Right lobe of liver (tissue), 6 donors: ENCODE data around the gene TWF2. TPM values are rescaled to one million over a fixed set of nuclear protein-coding genes. Genes with fewer than 3 reads are reported as not detected.
"Not testable (repeated sequence)": the region's sequence is repeated elsewhere in the genome, so short reads cannot be mapped to it uniquely, and the experiment has no call there.

ENCODE experiments used
- ATAC-seq, 4 donors: fragments of 200-7000 bp; cut with Tn5 transposase; one replicate each; pipeline ENCODE4 v1.9.1; 2020; ENCODE audit warnings: mild to moderate bottlenecking in 4 of 4, moderate library complexity in 4 of 4
- DNase-seq, 3 donors: peaks; one replicate each; pipeline ENCODE4 v3.0.0-alpha.2; 2020
- H3K27ac ChIP-seq, 3 donors: fragments of 200-600 bp; one replicate each; pipeline ENCODE4 v1.8.0; 2022
- H3K27me3 ChIP-seq, 2 donors: fragments of 200-600 bp; one replicate each; pipeline ENCODE4 v1.8.0; 2022
- H3K36me3 ChIP-seq, 4 donors: fragments of 200-600 bp; sonication (generic) in 1 of 4; one replicate each; pipeline versions ENCODE4 v1.5.1 to v1.8.0; 2017 to 2022; ENCODE audit warnings: control low read depth in 1 of 4
- H3K4me1 ChIP-seq, 4 donors: fragments of 200-600 bp; sonication (generic) in 1 of 4; one replicate each; pipeline versions ENCODE4 v1.5.1 to v1.8.0; 2017 to 2022; ENCODE audit warnings: control low read depth in 1 of 4
- H3K4me3 ChIP-seq, 3 donors: fragments of 200-600 bp; one replicate each; pipeline ENCODE4 v1.8.0; 2022
- H3K9me3 ChIP-seq, 4 donors: fragments of 200-600 bp; sonication (generic) in 1 of 4; one replicate each; pipeline versions ENCODE4 v1.5.1 to v1.8.0; 2017 to 2022; ENCODE audit warnings: control low read depth in 1 of 4
- POLR2A ChIP-seq: fragments of 450-650 bp; IDR thresholded peaks from one replicate; pipeline ENCODE4 v1.6.1; 2017; ENCODE audit warnings: antibody characterized with exemption, mild to moderate bottlenecking
- WGBS: methylation state at CpG from one replicate; pipeline ENCODE4 v1.1.6; 2018; ENCODE audit warnings: low coverage, low lambda C conversion rate; ENCODE audit not compliant: insufficient coverage; ENCODE audit errors: missing lambda C conversion rate; 5-methylcytosine and 5-hydroxymethylcytosine counted together
- intact Hi-C, 2 donors: fragments of 100-400 bp; cut with DNase I; formaldehyde crosslinking; loops; one replicate each; pipeline versions ENCODE4 v1.11.2 to v1.14.1; 2022
- long read RNA-seq: library from polyadenylated mRNA; unstranded; transcript quantifications from one replicate; pipeline ENCODE4 v2.0.0, GENCODE V29; 2019
- total RNA-seq, 6 experiments: library from RNA; depleted of rRNA in 2 of 6; stranded (reverse); fragments of >200 nt in 2 of 6; fragmentation: NEBNext Ultra II Directional in 3 of 6; extraction: Animal tissue kit (Norgen Biotek cat#: 25700) in 3 of 6; gene quantifications; one replicate each; pipeline versions ENCODE4 v1.1.0 to v1.2.4, GENCODE V29; 2016 to 2023
- TF ChIP-seq, protein P1 (sequence below), 4 donors: fragments of 200-600 bp in 3 of 4; fragments of 450-650 bp in 1 of 4; IDR thresholded peaks; one replicate each; pipeline versions ENCODE4 v1.5.1 to v1.8.0; 2016 to 2022; ENCODE audit warnings: antibody characterized with exemption in 4 of 4, mild to moderate bottlenecking in 2 of 4
- donor health status: DM: no; HTN: yes; CAD: no.
- donor health status: DM: no; HTN: no; CAD: no.
- donor health status: DM: no; HTN: no; CAD: no.
- donor health status: DM: no; HTN: yes; CAD: no.
- donor health status: DM: no; HTN: yes; CAD: no.

TWF2 gene
- 10 to 100 TPM; 12.9 to 34.4 (median 23.7) TPM for total RNA-seq
- long read RNA-seq, transcript TWF2-201 (9 exons, 1,718 nt) = major isoform, 9 of 10 reads
- long read RNA-seq, partial matches to known transcripts = 1 of 10 reads
- long read RNA-seq, other reads (novel, unspliced or antisense) = 0 of 10 reads

DNA sequence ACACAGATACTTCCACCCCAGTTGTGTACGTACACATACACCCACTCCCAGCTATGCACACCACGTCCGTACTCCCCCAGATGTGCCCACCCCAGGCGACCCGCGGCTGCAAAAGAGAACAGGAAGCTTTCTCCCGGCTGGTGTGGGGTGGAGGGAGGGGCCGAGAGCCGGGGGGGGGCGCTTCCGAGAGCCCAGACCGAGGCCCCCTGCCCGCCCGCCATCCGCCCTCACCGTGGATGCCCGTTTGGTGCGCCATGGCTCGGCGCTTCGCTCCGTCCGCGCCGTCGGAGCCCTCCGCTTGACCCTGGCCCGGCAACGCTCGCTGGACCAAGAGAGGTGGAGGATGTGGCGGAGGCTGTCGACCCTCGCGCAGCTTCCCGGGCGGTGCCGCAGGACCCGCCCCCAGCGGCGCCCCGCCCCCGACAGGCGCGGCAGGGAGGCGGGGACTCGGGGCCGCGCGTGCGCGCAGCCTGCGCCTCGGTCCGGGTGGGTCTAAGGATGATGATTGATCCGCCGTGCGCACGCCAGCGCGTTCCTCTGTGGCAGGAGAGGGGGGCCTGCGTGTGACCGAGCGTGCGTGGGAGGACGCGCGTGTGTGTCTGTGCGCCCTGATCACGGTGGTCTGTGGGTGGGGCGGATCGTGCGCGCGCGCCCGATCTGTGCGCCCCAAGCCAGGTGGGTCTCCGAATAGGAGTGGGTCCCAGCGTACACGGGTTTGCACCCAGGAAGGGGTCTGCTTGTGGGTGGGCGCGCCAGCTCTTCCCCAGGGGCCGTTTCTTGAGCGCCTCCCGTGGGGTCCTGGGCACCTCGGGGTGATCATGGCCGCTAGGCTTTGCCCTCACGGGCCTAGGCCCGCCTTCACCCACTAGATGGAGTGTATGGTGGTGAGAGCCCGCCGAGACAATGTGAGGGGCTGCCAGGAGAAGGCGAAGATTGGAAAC, at the start of gene TWF2:
Gene TWF2 (minus strand): TSS at position 398 of the 941 bp plus-strand sequence. CDS start 142 bp downstream, at position 256.
- TF ChIP-seq, protein P1, sequence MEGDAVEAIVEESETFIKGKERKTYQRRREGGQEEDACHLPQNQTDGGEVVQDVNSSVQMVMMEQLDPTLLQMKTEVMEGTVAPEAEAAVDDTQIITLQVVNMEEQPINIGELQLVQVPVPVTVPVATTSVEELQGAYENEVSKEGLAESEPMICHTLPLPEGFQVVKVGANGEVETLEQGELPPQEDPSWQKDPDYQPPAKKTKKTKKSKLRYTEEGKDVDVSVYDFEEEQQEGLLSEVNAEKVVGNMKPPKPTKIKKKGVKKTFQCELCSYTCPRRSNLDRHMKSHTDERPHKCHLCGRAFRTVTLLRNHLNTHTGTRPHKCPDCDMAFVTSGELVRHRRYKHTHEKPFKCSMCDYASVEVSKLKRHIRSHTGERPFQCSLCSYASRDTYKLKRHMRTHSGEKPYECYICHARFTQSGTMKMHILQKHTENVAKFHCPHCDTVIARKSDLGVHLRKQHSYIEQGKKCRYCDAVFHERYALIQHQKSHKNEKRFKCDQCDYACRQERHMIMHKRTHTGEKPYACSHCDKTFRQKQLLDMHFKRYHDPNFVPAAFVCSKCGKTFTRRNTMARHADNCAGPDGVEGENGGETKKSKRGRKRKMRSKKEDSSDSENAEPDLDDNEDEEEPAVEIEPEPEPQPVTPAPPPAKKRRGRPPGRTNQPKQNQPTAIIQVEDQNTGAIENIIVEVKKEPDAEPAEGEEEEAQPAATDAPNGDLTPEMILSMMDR (IDR thresholded peaks at IDR 0.05) = peak; percentile 25 to 34 (median 30)
- peak; percentile 54 for TF ChIP-seq POLR2A
- peaks cover 0 to 41% (median 20%) of the 10 kb centered on the region in 4 donors for H3K4me1 ChIP-seq
- no peaks in the 10 kb centered on the region for H3K9me3 ChIP-seq
- H3K27ac ChIP-seq = peak within 1 kb of the TSS; percentile 78 to 94 (median 83)
- H3K27me3 ChIP-seq = no peaks in the 10 kb centered on the region
- 0% methylated on average over 20 of the region's 92 CpGs for WGBS
- ATAC-seq (peak; percentile 68 to 85 (median 78)), DNase-seq (peak; percentile 77 to 85 (median 85))
- intact Hi-C loops = loop anchor here in 1 of 2 donors (5.0 kb wide), 1 partner anchor 38 kb away; the partner anchor contains the start of gene WDR82
- H3K36me3 ChIP-seq = no peaks in the 10 kb centered on the region
- peak within 1 kb of the TSS; percentile 82 to 94 (median 89) for H3K4me3 ChIP-seq

DNA sequence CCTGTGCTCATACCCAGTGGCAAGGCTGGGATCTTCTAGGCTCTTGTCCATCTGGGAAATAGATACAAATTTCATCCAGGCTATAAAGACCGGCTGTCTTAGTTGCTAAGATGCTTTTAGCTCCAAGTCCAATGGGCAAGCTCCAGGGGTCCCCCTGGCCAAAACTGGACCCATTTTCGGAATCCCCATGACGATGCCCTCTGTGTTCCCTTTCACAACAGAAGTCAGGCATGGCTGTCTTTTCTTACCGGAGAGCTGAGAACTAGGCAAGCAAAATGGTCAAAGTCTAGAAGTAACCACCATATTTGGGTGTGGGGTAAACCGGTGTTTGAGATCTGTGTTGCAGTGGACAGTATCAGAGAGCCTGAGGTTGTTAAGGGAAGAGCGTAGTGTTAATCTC, 49.7 kb upstream of the TWF2 start:
- Histone ChIP-seq H3K36me3 (peaks cover 0 to 18% (median 8%) of the 10 kb centered on the region in 4 donors), H3K9me3 (no peaks in the 10 kb centered on the region), H3K27me3 (no peaks in the 10 kb centered on the region), H3K4me3 (peak overlapping the region in 2 of 3 donors; percentile 89 to 90), H3K4me1 (peaks cover 0 to 61% (median 25%) of the 10 kb centered on the region in 4 donors), H3K27ac (peak overlapping the region; percentile 56 to 100 (median 99))
- ATAC-seq = no peak
- intact Hi-C loops = no loop called here
- DNase-seq = no peak
- TF ChIP-seq POLR2A = no peak
- TF ChIP-seq, protein P1 (IDR thresholded peaks at IDR 0.05) = no peak
- 73% methylated on average over 5 of the region's 6 CpGs for WGBS

DNA sequence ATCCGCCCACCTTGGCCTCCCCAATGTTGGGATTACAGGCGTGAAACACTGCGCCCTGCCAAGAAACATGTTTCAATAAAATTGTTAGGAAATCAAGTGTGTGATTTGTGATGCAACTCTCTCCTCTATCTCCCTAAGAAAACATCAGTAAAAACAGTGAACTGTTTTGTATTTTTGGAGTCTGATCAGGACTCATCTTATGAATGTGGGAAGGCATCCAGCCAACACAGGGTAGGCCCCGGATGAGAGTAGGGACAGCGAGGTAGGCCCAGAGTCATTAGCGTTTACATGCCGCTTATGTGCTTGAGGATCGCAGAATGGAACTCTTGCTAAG, 47.8 kb upstream of the TWF2 start:
- Histone ChIP-seq H3K9me3 (no peaks in the 10 kb centered on the region), H3K4me3 (peak overlapping the region; percentile 71 to 90 (median 89)), H3K27ac (peak overlapping the region; percentile 99 to 100 (median 99)), H3K27me3 (no peaks in the 10 kb centered on the region), H3K4me1 (peaks cover 0 to 60% (median 24%) of the 10 kb centered on the region in 4 donors), H3K36me3 (no peaks in the 10 kb centered on the region)
- DNase-seq (peak; percentile 71 to 87 (median 84)), ATAC-seq (peak; percentile 25 to 48 (median 38))
- intact Hi-C loops = no loop called here
- 23% methylated on average over 8 of the region's 8 CpGs for WGBS
- TF ChIP-seq, protein P1 (IDR thresholded peaks at IDR 0.05) = no peak
- peak; percentile 9 for TF ChIP-seq POLR2A

DNA sequence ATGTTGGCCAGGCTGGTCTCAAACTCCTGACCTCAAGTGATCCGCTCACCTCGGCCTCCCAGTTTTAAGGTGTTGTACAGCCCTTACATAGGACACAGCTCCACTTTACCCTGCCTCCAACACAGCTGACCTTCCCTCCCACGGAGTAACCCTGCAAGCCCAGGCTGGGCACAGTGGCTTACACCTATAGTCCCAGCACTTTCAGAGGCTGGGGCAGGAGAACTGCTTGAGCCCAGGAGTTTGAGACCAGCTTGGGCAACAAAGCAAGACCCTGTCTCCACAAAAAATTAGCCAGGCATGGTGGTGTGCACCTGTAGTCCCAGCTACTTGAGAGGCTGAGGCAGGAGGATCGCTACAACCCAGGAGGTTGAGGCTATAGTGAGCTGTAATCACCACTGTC, 45.1 kb upstream of the TWF2 start:
- DNase-seq, H3K27ac ChIP-seq, intact Hi-C loops, H3K36me3 ChIP-seq, H3K4me3 ChIP-seq, H3K27me3 ChIP-seq, ATAC-seq, H3K9me3 ChIP-seq: not testable (repeated sequence)
- peaks cover 0 to 57% (median 22%) of the 10 kb centered on the region in 4 donors for H3K4me1 ChIP-seq
- WGBS = 44% methylated on average over 2 of the region's 4 CpGs

DNA sequence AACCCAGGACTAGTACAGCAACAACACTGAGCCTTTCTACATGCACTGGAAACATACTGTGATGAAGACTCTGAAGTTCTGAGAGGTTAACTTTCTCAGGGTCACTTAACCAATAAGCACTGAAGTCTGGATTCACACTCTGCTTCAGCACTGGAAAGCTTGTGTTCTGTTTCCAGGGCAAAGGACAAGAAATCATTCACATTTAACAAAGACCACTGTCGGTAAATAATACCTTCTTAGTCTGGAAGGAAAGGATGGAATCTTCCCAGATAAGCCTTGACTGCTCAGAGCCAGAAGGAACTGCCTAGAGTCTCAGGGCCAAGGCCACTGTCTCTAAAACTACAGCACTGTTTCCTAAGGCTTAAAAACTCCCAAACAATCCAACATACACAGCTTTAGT, 44.3 kb upstream of the TWF2 start:
- 29% methylated on average over 1 of the region's 1 CpG for WGBS
- intact Hi-C loops = no loop called here
- peak overlapping the region in 2 of 3 donors; percentile 16 to 44 for H3K27ac ChIP-seq
- no peaks in the 10 kb centered on the region for H3K36me3 ChIP-seq
- H3K4me3 ChIP-seq = no peak overlapping the region
- peaks cover 0 to 50% (median 17%) of the 10 kb centered on the region in 4 donors for H3K4me1 ChIP-seq
- H3K27me3 ChIP-seq = no peaks in the 10 kb centered on the region
- ATAC-seq (no peak), DNase-seq (no peak)
- no peaks in the 10 kb centered on the region for H3K9me3 ChIP-seq
- no peak for TF ChIP-seq POLR2A
- TF ChIP-seq, protein P1 (IDR thresholded peaks at IDR 0.05) = no peak
